Small intestine (tissue), 7 donors: ENCODE measurements around the gene SPECC1. TPM values are rescaled to one million over a fixed set of nuclear protein-coding genes. Genes with fewer than 3 reads are reported as not detected.

Source experiments
- DNase-seq, 2 donors: peaks; one replicate each; pipeline versions ENCODE4 v3.0.0 to v3.0.0-alpha.2; 2013
- FAIRE-seq: peaks from 2 replicates; lab custom pipeline; 2012; peaks lifted over from hg19 to GRCh38; lab: Jason Lieb, UNC
- H3K27ac ChIP-seq, 3 donors: one replicate each; pipeline ENCODE4 v1.5.1; 2013; ENCODE audit warnings: low read length in 2 of 3, mild to moderate bottlenecking in 2 of 3, control low read depth in 1 of 3, inconsistent platforms in 1 of 3, low read depth in 1 of 3, moderate library complexity in 1 of 3
- H3K27me3 ChIP-seq, 3 donors: one replicate each; pipeline ENCODE4 v1.6.1; 2013; ENCODE audit warnings: low read length in 3 of 3, inconsistent platforms in 1 of 3; ENCODE audit not compliant: control insufficient read depth in 3 of 3, insufficient read depth in 3 of 3
- H3K36me3 ChIP-seq, 3 donors: one replicate each; pipeline ENCODE4 v1.6.1; 2013; ENCODE audit warnings: low read length in 3 of 3, inconsistent platforms in 1 of 3, low read depth in 1 of 3, mild to moderate bottlenecking in 1 of 3, moderate library complexity in 1 of 3; ENCODE audit not compliant: control insufficient read depth in 3 of 3, insufficient read depth in 2 of 3
- H3K4me1 ChIP-seq, 3 donors: one replicate each; pipeline ENCODE4 v1.6.1; 2013; ENCODE audit warnings: low read length in 2 of 3, inconsistent platforms in 1 of 3, low read depth in 1 of 3, mild to moderate bottlenecking in 1 of 3, moderate library complexity in 1 of 3; ENCODE audit not compliant: control insufficient read depth in 3 of 3, insufficient read depth in 2 of 3
- H3K4me3 ChIP-seq, 3 donors: one replicate each; pipeline ENCODE4 v1.5.1; 2013; ENCODE audit warnings: low read length in 3 of 3, control low read depth in 1 of 3, inconsistent platforms in 1 of 3, low read depth in 1 of 3, mild to moderate bottlenecking in 1 of 3, moderate library complexity in 1 of 3
- H3K9me3 ChIP-seq, 2 donors: one replicate each; pipeline ENCODE4 v1.6.1; 2013; ENCODE audit warnings: low read depth in 1 of 2, low read length in 1 of 2; ENCODE audit not compliant: control insufficient read depth in 2 of 2, insufficient read depth in 1 of 2
- WGBS, 3 donors: extraction: QIAGEN DNeasy Blood & Tissue Kit; methylation state at CpG; one replicate each; pipeline ENCODE4 v1.1.7; 2013; 5-methylcytosine and 5-hydroxymethylcytosine counted together
- polyA plus RNA-seq, 4 donors: library from polyadenylated mRNA; stranded (reverse) in 3 of 4; unstranded in 1 of 4; fragments of 200-250 nt in 3 of 4; fragments of 120-200 nt in 1 of 4; gene quantifications; one replicate each; pipeline versions ENCODE4 v1.2.1 to v1.2.3, GENCODE V29; 2013
- donor health status: healthy with polysubstance abuse.
- donor health status: control.
- donor health status: control.
- donor health status: Bipolar disorder and iron deficiency.
- donor health status: healthy.

SPECC1 gene
- polyA plus RNA-seq, 4 donors, result 13.7 to 38.9 (median 32.8) TPM

GRCh38 chr17:20080513-20080912, 71.4 kb downstream of the SPECC1 start:
- Histone ChIP-seq H3K9me3 (no peaks in the 10 kb centered on the region), H3K4me3 (no peak overlapping the region), H3K27ac (no peak overlapping the region), H3K36me3 (no peaks in the 10 kb centered on the region), H3K4me1 (no peaks in the 10 kb centered on the region), H3K27me3 (peaks cover 0 to 3% (median 0%) of the 10 kb centered on the region in 3 donors)
- DNase-seq (no peak), FAIRE-seq (no peak)
- 62 to 87% (median 79%) methylated on average over 10 of the region's 10 CpGs for WGBS, 3 donors

- no peaks in the 10 kb centered on the region for H3K36me3 ChIP-seq
- no peaks in the 10 kb centered on the region for H3K4me1 ChIP-seq
- peaks cover 0 to 5% (median 0%) of the 10 kb centered on the region in 3 donors for H3K27me3 ChIP-seq
- FAIRE-seq, result no peak
- WGBS, 3 donors, result 86 to 91% (median 88%) methylated on average over 3 of the region's 3 CpGs
- no peak overlapping the region for H3K27ac ChIP-seq
- no peaks in the 10 kb centered on the region for H3K9me3 ChIP-seq
- H3K4me3 ChIP-seq, result no peak overlapping the region
- no peak for DNase-seq
Measured at GRCh38 chr17:20083156-20083859, 74.1 kb downstream of the SPECC1 start.

GRCh38 chr17:20084621-20085282, 75.6 kb downstream of the SPECC1 start:
- DNase-seq, result no peak
- no peaks in the 10 kb centered on the region for H3K4me1 ChIP-seq
- no peak for FAIRE-seq
- H3K9me3 ChIP-seq, result no peaks in the 10 kb centered on the region
- H3K27ac ChIP-seq, result peak overlapping the region in 1 of 3 donors; percentile 37
- no peaks in the 10 kb centered on the region for H3K36me3 ChIP-seq
- H3K4me3 ChIP-seq, result no peak overlapping the region
- 54 to 73% (median 59%) methylated on average over 1 of the region's 1 CpG for WGBS, 3 donors
- H3K27me3 ChIP-seq, result peaks cover 0 to 5% (median 0%) of the 10 kb centered on the region in 3 donors

- Histone ChIP-seq H3K4me1 (no peaks in the 10 kb centered on the region), H3K36me3 (no peaks in the 10 kb centered on the region), H3K27ac (no peak overlapping the region), H3K9me3 (no peaks in the 10 kb centered on the region), H3K27me3 (peaks cover 0 to 5% (median 0%) of the 10 kb centered on the region in 3 donors), H3K4me3 (no peak overlapping the region)
- whole genome bisulfite sequencing, 3 donors, result 74 to 82% (median 79%) methylated on average over 15 of the region's 15 CpGs
- FAIRE-seq (no peak), DNase-seq (no peak)
Measured at GRCh38 chr17:20085283-20085845, 76.2 kb downstream of the SPECC1 start.

- H3K9me3 ChIP-seq, result no peaks in the 10 kb centered on the region
- peaks cover 0 to 5% (median 0%) of the 10 kb centered on the region in 3 donors for H3K27me3 ChIP-seq
- no peaks in the 10 kb centered on the region for H3K4me1 ChIP-seq
- H3K36me3 ChIP-seq, result no peaks in the 10 kb centered on the region
- WGBS, 3 donors, result 57 to 66% (median 65%) methylated on average over 7 of the region's 7 CpGs
- peak overlapping the region in 1 of 3 donors; percentile 35 for H3K27ac ChIP-seq
- DNase-seq, result no peak
- H3K4me3 ChIP-seq, result no peak overlapping the region
- FAIRE-seq, result no peak
Measured at GRCh38 chr17:20086416-20087076, 77.4 kb downstream of the SPECC1 start.

GRCh38 chr17:20087538-20088250, 78.5 kb downstream of the SPECC1 start:
- FAIRE-seq, result no peak
- no peak for DNase-seq
- Histone ChIP-seq H3K9me3 (no peaks in the 10 kb centered on the region), H3K36me3 (no peaks in the 10 kb centered on the region), H3K4me1 (no peaks in the 10 kb centered on the region), H3K27ac (no peak overlapping the region), H3K4me3 (no peak overlapping the region), H3K27me3 (peaks cover 0 to 9% (median 0%) of the 10 kb centered on the region in 3 donors)
- WGBS, 3 donors, result 41 to 72% (median 51%) methylated on average over 6 of the region's 6 CpGs

- no peaks in the 10 kb centered on the region for H3K36me3 ChIP-seq
- peak overlapping the region in 1 of 3 donors; percentile 3 for H3K27ac ChIP-seq
- WGBS, 3 donors, result 76 to 81% (median 77%) methylated on average over 15 of the region's 15 CpGs
- DNase-seq (no peak), FAIRE-seq (no peak)
- no peaks in the 10 kb centered on the region for H3K4me1 ChIP-seq
- H3K27me3 ChIP-seq, result peaks cover 0 to 12% (median 0%) of the 10 kb centered on the region in 3 donors
- no peak overlapping the region for H3K4me3 ChIP-seq
- no peaks in the 10 kb centered on the region for H3K9me3 ChIP-seq
Measured at GRCh38 chr17:20089756-20090547, 80.8 kb downstream of the SPECC1 start.
